ENCODE data around the gene INSRR.

- TF ChIP-seq TCF7L2 (IDR thresholded peaks at IDR 0.05; ENCODE audit: low read depth, low read length) (no peak), CTCF (IDR thresholded peaks at IDR 0.05) (no peak), REST (IDR thresholded peaks at IDR 0.05; ENCODE audit: insufficient read depth in 1 of 2, low read depth in 2 of 2, low read length in 1 of 2) (no peak)
Measured at GRCh38 chr1:156804572-156805243, 54.2 kb downstream of the INSRR start.
